GM19351 (cell line): ENCODE measurements around the gene BCAR1.
"Not testable (repeated sequence)": the region's sequence is repeated elsewhere in the genome, so short reads cannot be mapped to it uniquely, and the experiment has no call there.

Experiments
- ATAC-seq: cut with Tn5 transposase; IDR thresholded peaks from one replicate; pipeline ENCODE4 v1.9.1; 2021; ENCODE audit warnings: mild to moderate bottlenecking, moderate library complexity; ENCODE audit not compliant: unreplicated experiment

The BCAR1 gene

GRCh38 chr16:75272629-75273028, 21.2 kb upstream of the BCAR1 start:
- not testable (repeated sequence) for ATAC-seq

GRCh38 chr16:75272097-75272551, 20.7 kb upstream of the BCAR1 start:
- peak; percentile 46 for ATAC-seq

GRCh38 chr16:75271441-75272096, 20.1 kb upstream of the BCAR1 start:
- ATAC-seq, result peak; percentile 27

- not testable (repeated sequence) for ATAC-seq
Measured at GRCh38 chr16:75269358-75269757, 17.9 kb upstream of the BCAR1 start.

GRCh38 chr16:75267631-75268264, 16.3 kb upstream of the BCAR1 start:
- no peak for ATAC-seq

- ATAC-seq, result no peak
Measured at GRCh38 chr16:75266738-75267630, 15.6 kb upstream of the BCAR1 start.

- ATAC-seq, result peak; percentile 74
Measured at GRCh38 chr16:75265911-75266701, 14.7 kb upstream of the BCAR1 start.

- ATAC-seq, result peak; percentile 32
Measured at GRCh38 chr16:75264999-75265910, 13.8 kb upstream of the BCAR1 start.

- ATAC-seq, result no peak
Measured at GRCh38 chr16:75264457-75264998, 13.1 kb upstream of the BCAR1 start.

- no peak for ATAC-seq
Measured at GRCh38 chr16:75263963-75264445, 12.6 kb upstream of the BCAR1 start.

- no peak for ATAC-seq
Measured at GRCh38 chr16:75263291-75263962, 12.0 kb upstream of the BCAR1 start.

GRCh38 chr16:75262800-75263127, 11.3 kb upstream of the BCAR1 start:
- ATAC-seq, result no peak

GRCh38 chr16:75262104-75262799, 10.8 kb upstream of the BCAR1 start:
- no peak for ATAC-seq

- no peak for ATAC-seq
Measured at GRCh38 chr16:75261590-75262078, 10.2 kb upstream of the BCAR1 start.

- no peak for ATAC-seq
Measured at GRCh38 chr16:75260851-75261589, 9.6 kb upstream of the BCAR1 start.

GRCh38 chr16:75258807-75259141, 7.3 kb upstream of the BCAR1 start:
- no peak for ATAC-seq
